Thoracic aorta (tissue), 2 donors: Measurements from ENCODE around the gene VWA8. TPM values are rescaled to one million over a fixed set of nuclear protein-coding genes. Genes with fewer than 3 reads are reported as not detected.

Experiments used
- ATAC-seq: fragments of 150-250 bp; one replicate; pipeline ENCODE4 v1.8.0; 2017; ENCODE audit warnings: low read depth; ENCODE audit not compliant: insufficient number of reproducible peaks, low FRiP score
- DNase-seq: peaks from one replicate; pipeline ENCODE4 v3.0.0-alpha.2; 2020; ENCODE audit warnings: low spot score
- H3K27ac ChIP-seq, 2 donors: fragments of 200-600 bp; sonication (generic); 1 replicate in 1 of 2; 2 replicates in 1 of 2; pipeline ENCODE4 v1.5.1; 2016; ENCODE audit warnings: mild to moderate bottlenecking in 2 of 2, moderate library complexity in 2 of 2
- H3K27me3 ChIP-seq: fragments of 200-600 bp; sonication (generic); replicated peaks from 2 replicates; pipeline ENCODE4 v1.6.0; 2016; ENCODE audit warnings: mild to moderate bottlenecking; ENCODE audit not compliant: insufficient read depth
- H3K36me3 ChIP-seq: fragments of 200-600 bp; sonication (generic); one replicate; pipeline ENCODE4 v1.5.1; 2016
- H3K4me1 ChIP-seq, 2 donors: fragments of 200-600 bp; sonication (generic); 1 replicate in 1 of 2; 2 replicates in 1 of 2; pipeline versions ENCODE4 v1.5.1 to v1.6.0; 2016; ENCODE audit warnings: low read depth in 2 of 2, mild to moderate bottlenecking in 1 of 2; ENCODE audit not compliant: control insufficient read depth in 1 of 2
- H3K4me3 ChIP-seq: fragments of 200-600 bp; sonication (generic); 2 replicates; pipeline ENCODE4 v1.5.1; 2016; ENCODE audit warnings: mild to moderate bottlenecking
- H3K9me3 ChIP-seq: fragments of 200-600 bp; sonication (generic); 2 replicates; pipeline ENCODE4 v1.5.1; 2016
- total RNA-seq, 2 donors: library from RNA; depleted of rRNA; stranded (reverse); fragments of >200 nt; gene quantifications; one replicate each; pipeline versions ENCODE4 v1.1.0 to v1.2.3, GENCODE V29; 2016
- TF ChIP-seq, protein P1 (sequence below): fragments of 200-600 bp; sonication (generic); IDR thresholded peaks from one replicate; pipeline ENCODE4 v1.5.1; 2019; ENCODE audit warnings: antibody characterized with exemption

VWA8 gene
- total RNA-seq, 2 donors from 2014 or later: 19.8 to 25.3 TPM

DNA sequence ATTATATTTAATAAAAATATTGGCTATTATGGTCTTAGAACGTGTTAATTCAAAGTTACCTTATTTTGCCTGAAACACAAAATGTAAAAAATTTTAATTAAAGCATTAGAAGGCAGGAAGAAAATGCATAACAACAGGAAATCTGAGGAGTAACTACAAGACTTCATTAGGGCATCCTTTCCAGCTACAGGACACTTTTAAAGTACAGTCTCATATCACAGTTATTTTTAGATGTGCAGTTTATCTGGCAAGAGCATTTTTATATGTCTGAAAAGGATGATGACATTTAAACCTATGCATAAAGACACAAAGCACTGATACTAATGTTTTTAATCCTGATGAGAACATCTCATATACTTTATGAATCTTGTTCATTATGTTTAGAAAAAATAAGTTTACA, 247.5 kb downstream of the VWA8 start:
- no peaks in the 10 kb centered on the region for H3K27me3 ChIP-seq
- ATAC-seq: no peak
- no peaks in the 10 kb centered on the region for H3K9me3 ChIP-seq
- H3K4me3 ChIP-seq: no peak overlapping the region
- no peak overlapping the region for H3K27ac ChIP-seq
- peaks cover 12 to 16% of the 10 kb centered on the region in 2 donors for H3K4me1 ChIP-seq
- TF ChIP-seq, protein P1, sequence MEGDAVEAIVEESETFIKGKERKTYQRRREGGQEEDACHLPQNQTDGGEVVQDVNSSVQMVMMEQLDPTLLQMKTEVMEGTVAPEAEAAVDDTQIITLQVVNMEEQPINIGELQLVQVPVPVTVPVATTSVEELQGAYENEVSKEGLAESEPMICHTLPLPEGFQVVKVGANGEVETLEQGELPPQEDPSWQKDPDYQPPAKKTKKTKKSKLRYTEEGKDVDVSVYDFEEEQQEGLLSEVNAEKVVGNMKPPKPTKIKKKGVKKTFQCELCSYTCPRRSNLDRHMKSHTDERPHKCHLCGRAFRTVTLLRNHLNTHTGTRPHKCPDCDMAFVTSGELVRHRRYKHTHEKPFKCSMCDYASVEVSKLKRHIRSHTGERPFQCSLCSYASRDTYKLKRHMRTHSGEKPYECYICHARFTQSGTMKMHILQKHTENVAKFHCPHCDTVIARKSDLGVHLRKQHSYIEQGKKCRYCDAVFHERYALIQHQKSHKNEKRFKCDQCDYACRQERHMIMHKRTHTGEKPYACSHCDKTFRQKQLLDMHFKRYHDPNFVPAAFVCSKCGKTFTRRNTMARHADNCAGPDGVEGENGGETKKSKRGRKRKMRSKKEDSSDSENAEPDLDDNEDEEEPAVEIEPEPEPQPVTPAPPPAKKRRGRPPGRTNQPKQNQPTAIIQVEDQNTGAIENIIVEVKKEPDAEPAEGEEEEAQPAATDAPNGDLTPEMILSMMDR: no peak
- no peaks in the 10 kb centered on the region for H3K36me3 ChIP-seq
- DNase-seq: no peak

DNA sequence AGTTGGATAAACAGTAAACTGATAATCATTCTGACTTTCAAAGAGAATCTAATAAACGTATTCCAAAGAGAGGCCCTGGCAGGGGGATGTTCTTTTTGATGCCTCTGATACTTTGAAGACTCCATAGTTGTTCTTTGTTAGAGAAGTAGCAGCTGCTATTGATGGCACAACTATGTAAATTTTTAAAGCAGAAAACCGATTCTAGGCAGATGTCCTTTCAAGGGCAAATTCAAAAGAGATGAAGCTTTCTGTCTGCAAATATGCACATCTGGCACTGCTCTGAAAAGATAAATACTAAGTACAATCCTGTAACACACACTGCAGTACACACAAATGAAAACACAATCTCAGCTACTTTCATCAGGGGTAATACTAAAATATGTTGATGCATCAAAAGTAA, 250.1 kb downstream of the VWA8 start:
- Histone ChIP-seq H3K4me1 (peaks cover 26 to 43% of the 10 kb centered on the region in 2 donors), H3K9me3 (no peaks in the 10 kb centered on the region), H3K36me3 (no peaks in the 10 kb centered on the region), H3K27me3 (no peaks in the 10 kb centered on the region), H3K27ac (no peak overlapping the region), H3K4me3 (no peak overlapping the region)
- TF ChIP-seq, protein P1: no peak
- ATAC-seq (no peak), DNase-seq (no peak)

DNA sequence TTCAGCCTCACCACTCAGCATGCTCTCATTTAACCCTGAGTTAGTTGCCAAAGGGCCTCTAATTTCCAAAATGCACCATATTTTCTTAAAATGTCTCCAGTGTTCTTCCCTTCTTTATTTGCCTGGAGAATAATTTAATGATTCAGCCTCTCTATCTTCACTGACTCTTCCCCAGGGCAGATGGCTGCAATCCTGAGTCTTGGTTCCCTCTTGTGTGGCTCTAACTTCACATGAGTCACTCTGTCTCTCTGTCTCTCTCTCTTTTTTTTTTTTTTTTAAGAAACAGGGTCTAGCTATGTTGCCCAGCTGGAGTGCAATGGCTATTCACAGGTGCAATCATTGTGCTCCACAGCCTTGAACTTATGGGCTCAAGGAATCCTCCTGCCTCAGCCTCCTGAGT, 251.4 kb downstream of the VWA8 start:
- Histone ChIP-seq H3K4me3 (no peak overlapping the region), H3K9me3 (no peaks in the 10 kb centered on the region), H3K36me3 (no peaks in the 10 kb centered on the region), H3K27me3 (no peaks in the 10 kb centered on the region), H3K4me1 (peaks cover 30 to 53% of the 10 kb centered on the region in 2 donors), H3K27ac (peak overlapping the region; percentile 58 to 81)
- ATAC-seq: no peak
- TF ChIP-seq, protein P1: no peak
- no peak for DNase-seq

DNA sequence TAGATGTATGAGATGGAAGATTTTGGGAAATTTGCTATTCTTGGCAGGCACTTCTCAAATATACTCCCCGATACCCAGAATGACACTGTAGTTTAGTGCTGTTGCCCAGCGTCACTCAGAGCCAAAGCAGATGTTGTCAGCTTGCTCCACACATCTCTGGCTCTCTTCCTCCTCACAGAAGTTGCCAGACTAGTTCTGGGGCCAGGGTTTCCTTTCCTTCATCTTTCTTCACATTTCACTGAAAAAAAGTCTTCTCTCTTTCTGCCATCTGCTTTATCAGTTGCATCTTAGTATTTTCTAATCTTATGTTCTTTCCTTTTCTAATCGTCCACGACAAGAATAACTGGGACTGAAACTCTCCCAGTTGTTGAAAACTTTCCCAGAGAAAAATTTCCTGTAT, 252.2 kb downstream of the VWA8 start:
- Histone ChIP-seq H3K27ac (peak overlapping the region; percentile 58 to 81), H3K27me3 (no peaks in the 10 kb centered on the region), H3K36me3 (no peaks in the 10 kb centered on the region), H3K9me3 (no peaks in the 10 kb centered on the region), H3K4me3 (peak overlapping the region; percentile 37), H3K4me1 (peaks cover 30 to 61% of the 10 kb centered on the region in 2 donors)
- ATAC-seq (no peak), DNase-seq (no peak)
- TF ChIP-seq, protein P1: no peak

DNA sequence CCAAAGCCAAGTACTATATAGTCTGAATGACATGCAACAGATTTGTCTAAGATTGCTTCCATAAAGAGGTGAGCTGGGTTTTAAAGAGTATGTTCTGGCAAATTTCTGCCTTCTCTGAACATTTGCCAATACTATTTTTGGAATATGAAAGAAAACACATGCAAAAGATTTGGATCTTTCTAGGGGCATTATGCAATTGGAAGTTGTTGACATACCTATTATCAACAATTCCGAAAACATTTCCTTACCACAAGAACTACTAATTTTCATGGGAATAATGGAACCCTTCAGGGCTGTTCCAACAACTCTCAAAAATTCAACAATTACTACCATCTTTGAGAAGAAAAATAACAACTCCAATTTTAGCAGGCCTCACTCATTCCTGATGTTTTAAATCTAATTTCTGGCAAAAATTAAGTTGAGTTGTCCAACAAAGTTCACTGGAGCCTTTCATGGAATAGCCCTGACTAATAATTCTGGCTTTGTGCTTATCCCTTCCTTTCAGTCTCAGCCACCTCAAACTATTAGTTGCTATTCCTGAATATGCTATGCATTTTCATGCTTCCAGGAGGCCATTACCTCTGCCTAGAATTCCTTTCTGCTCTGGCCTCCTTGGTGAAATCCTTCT, 253.6 kb downstream of the VWA8 start:
- ATAC-seq: no peak
- Histone ChIP-seq H3K9me3 (no peaks in the 10 kb centered on the region), H3K27me3 (no peaks in the 10 kb centered on the region), H3K4me1 (peaks cover 32 to 71% of the 10 kb centered on the region in 2 donors), H3K27ac (peak overlapping the region; percentile 74 to 81), H3K36me3 (no peaks in the 10 kb centered on the region), H3K4me3 (peak overlapping the region; percentile 17)
- DNase-seq: no peak
- TF ChIP-seq, protein P1: no peak
